GM18505 (cell line): ENCODE measurements around the gene SNIP1.
"Not testable (repeated sequence)": the region's sequence is repeated elsewhere in the genome, so short reads cannot be mapped to it uniquely, and the experiment has no call there.

Experiments
- ATAC-seq: cut with Tn5 transposase; IDR thresholded peaks from one replicate; pipeline ENCODE4 v1.9.1; 2021; ENCODE audit not compliant: unreplicated experiment
- POLR2A ChIP-seq: IDR thresholded peaks from 4 replicates; pipeline ENCODE4 v1.6.1; 2011; ENCODE audit warnings: borderline replicate concordance; ENCODE audit not compliant: insufficient read depth, insufficient read length; ENCODE audit errors: extremely low read depth

SNIP1 gene

GRCh38 chr1:37553927-37554808 lies at the start of gene SNIP1:
SNIP1 (minus strand) TSS chr1:37554293; CDS start chr1:37554229, 64 bp downstream.
- peak; percentile 82 for ATAC-seq
- peak; percentile 82 for TF ChIP-seq POLR2A

GRCh38 chr1:37602750-37603694 lies 48.9 kb upstream of the SNIP1 start:
- no peak for ATAC-seq
- TF ChIP-seq POLR2A: no peak

GRCh38 chr1:37601441-37601840 lies 47.3 kb upstream of the SNIP1 start:
- no peak for ATAC-seq
- TF ChIP-seq POLR2A: no peak

- no peak for ATAC-seq
- no peak for TF ChIP-seq POLR2A
Measured at GRCh38 chr1:37599940-37600339, 45.8 kb upstream of the SNIP1 start.

- no peak for ATAC-seq
Measured at GRCh38 chr1:37596182-37596667, 42.1 kb upstream of the SNIP1 start.

GRCh38 chr1:37595440-37596181 lies 41.5 kb upstream of the SNIP1 start, which contains the start of gene GNL2:
GNL2 (minus strand) TSS chr1:37595937; CDS start chr1:37595822, 115 bp downstream.
- ATAC-seq: peak; percentile 96
- peak; percentile 91 for TF ChIP-seq POLR2A

More at GRCh38 chr1:37596182-37596667, 42.1 kb upstream of the SNIP1 start:
- no peak for TF ChIP-seq POLR2A

GRCh38 chr1:37593726-37594125 lies 39.6 kb upstream of the SNIP1 start:
- TF ChIP-seq POLR2A: no peak
- ATAC-seq: no peak

- no peak for ATAC-seq
- TF ChIP-seq POLR2A: no peak
Measured at GRCh38 chr1:37588939-37589338, 34.8 kb upstream of the SNIP1 start.

- ATAC-seq: not testable (repeated sequence)
Measured at GRCh38 chr1:37584544-37584943, 30.5 kb upstream of the SNIP1 start.

- no peak for ATAC-seq
- TF ChIP-seq POLR2A: no peak
Measured at GRCh38 chr1:37575692-37576091, 21.6 kb upstream of the SNIP1 start.

GRCh38 chr1:37574834-37575480 lies 20.9 kb upstream of the SNIP1 start:
- TF ChIP-seq POLR2A: no peak

More at GRCh38 chr1:37574834-37575480, 20.9 kb upstream of the SNIP1 start:
- no peak for ATAC-seq
